Cerebellar cortex (tissue), 1 donor: Measurements from ENCODE around the gene CLIP2.
"Not testable (repeated sequence)": the region's sequence is repeated elsewhere in the genome, so short reads cannot be mapped to it uniquely, and the experiment has no call there.

ENCODE experiments used
- DNase-seq: peaks from one replicate; pipeline ENCODE4 v3.0.0-alpha.2; 2015; ENCODE audit warnings: low spot score

CLIP2 gene

GRCh38 chr7:74430961-74431466, 141.8 kb downstream of the CLIP2 start:
- no peak for DNase-seq

GRCh38 chr7:74437291-74437571, 148.0 kb downstream of the CLIP2 start:
- DNase-seq = not testable (repeated sequence)

GRCh38 chr7:74438327-74438726, 149.1 kb downstream of the CLIP2 start:
- no peak for DNase-seq

- DNase-seq = no peak
These were observed 150.3 kb downstream of the CLIP2 start for GRCh38 chr7:74439541-74439940.

- DNase-seq = not testable (repeated sequence)
These were observed 150.9 kb downstream of the CLIP2 start for GRCh38 chr7:74440143-74440542.

GRCh38 chr7:74441801-74442200, 152.6 kb downstream of the CLIP2 start:
- no peak for DNase-seq

GRCh38 chr7:74443543-74444247, 154.5 kb downstream of the CLIP2 start:
- no peak for DNase-seq

GRCh38 chr7:74449144-74449543, 159.9 kb downstream of the CLIP2 start:
- no peak for DNase-seq

GRCh38 chr7:74449809-74450397, 160.7 kb downstream of the CLIP2 start:
- peak; percentile 40 for DNase-seq

GRCh38 chr7:74452748-74453321, 163.6 kb downstream of the CLIP2 start:
- peak; percentile 46 for DNase-seq

- peak; percentile 76 for DNase-seq
These were observed 164.3 kb downstream of the CLIP2 start, which contains the start of gene GTF2IRD1 for GRCh38 chr7:74453322-74454011. Gene GTF2IRD1 (plus strand): TSS chr7:74453906. CDS start chr7:74508081, 54,175 bp downstream.

- no peak for DNase-seq
These were observed 165.1 kb downstream of the CLIP2 start for GRCh38 chr7:74454021-74454924.

- no peak for DNase-seq
These were observed 165.7 kb downstream of the CLIP2 start for GRCh38 chr7:74454925-74455288.

- peak; percentile 35 for DNase-seq
These were observed 166.1 kb downstream of the CLIP2 start for GRCh38 chr7:74455291-74455804.
